SK-N-SH (cell line): ENCODE results near the gene PEX10. TPM values are rescaled to one million over a fixed set of nuclear protein-coding genes. Genes with fewer than 3 reads are reported as not detected.

Experiments used
- CTCF ChIA-PET: fragments of 300-600, 350-600 bp; formaldehyde crosslinking; extraction: SDS; loops from one replicate; lab custom pipeline; 2021; lab: Yijun Ruan, JAX
- POLR2A ChIA-PET: fragments of 350-600 bp; sonication (Branson Sonifier 250); formaldehyde crosslinking; extraction: SDS; loops from one replicate; lab custom pipeline; 2020; ENCODE audit warnings: antibody characterized with exemption, inconsistent platforms; lab: Yijun Ruan, JAX
- DNase-seq: peaks from one replicate; pipeline ENCODE4 v3.0.0; 2012
- H2AFZ ChIP-seq: fragments of 200-600 bp; sonication (generic); 2 replicates; pipeline ENCODE4 v1.8.1; 2016; ENCODE audit warnings: antibody characterized with exemption, mild to moderate bottlenecking, low read depth
- H3F3A ChIP-seq: fragments of 200-600 bp; sonication (generic); replicated peaks from 2 replicates; pipeline ENCODE3; 2016; ENCODE audit warnings: antibody characterized with exemption, mild to moderate bottlenecking; ENCODE audit not compliant: insufficient read depth
- H3K27ac ChIP-seq, 2 experiments: fragments of 200-500 bp in 1 of 2; fragments of 200-600 bp in 1 of 2; sonication (Bioruptor generic) in 1 of 2; sonication (generic), shearing (Covaris generic) in 1 of 2; 2 replicates each; pipeline versions ENCODE4 v1.5.1 to v1.6.1; 2014 to 2016; ENCODE audit warnings: low read depth in 2 of 2, inconsistent platforms in 1 of 2, low read length in 1 of 2, mild to moderate bottlenecking in 1 of 2, mixed read lengths in 1 of 2
- H3K27me3 ChIP-seq: fragments of 200-600 bp; sonication (generic), shearing (Covaris generic); 2 replicates; pipeline ENCODE4 v1.6.1; 2016; ENCODE audit warnings: mixed run types; ENCODE audit not compliant: insufficient read depth
- H3K36me3 ChIP-seq, 2 experiments: fragments of 200-500 bp in 1 of 2; fragments of 200-600 bp in 1 of 2; sonication (Bioruptor generic) in 1 of 2; sonication (generic) in 1 of 2; replicated peaks in 1 of 2; 2 replicates each; pipeline versions ENCODE3 to v1.5.1; 2014 to 2016; ENCODE audit warnings: low read length in 1 of 2, mild to moderate bottlenecking in 1 of 2; ENCODE audit not compliant: insufficient read depth in 2 of 2, control insufficient read depth in 1 of 2
- H3K4me1 ChIP-seq, 2 experiments: fragments of 200-500 bp in 1 of 2; fragments of 200-600 bp in 1 of 2; sonication (Bioruptor generic) in 1 of 2; sonication (generic), shearing (Covaris generic) in 1 of 2; 2 replicates each; pipeline versions ENCODE4 v1.5.1 to v1.6.1; 2014 to 2016; ENCODE audit warnings: low read depth in 1 of 2, low read length in 1 of 2, mixed run types in 1 of 2; ENCODE audit not compliant: insufficient read depth in 2 of 2, control insufficient read depth in 1 of 2
- H3K4me2 ChIP-seq: fragments of 200-600 bp; sonication (generic), shearing (Covaris generic); 2 replicates; pipeline ENCODE4 v1.6.1; 2017; ENCODE audit warnings: mixed run types
- H3K4me3 ChIP-seq, 2 experiments: fragments of 200-500 bp in 1 of 2; fragments of 200-600 bp in 1 of 2; sonication (Bioruptor generic) in 1 of 2; sonication (generic), shearing (Covaris generic) in 1 of 2; 2 replicates each; pipeline versions ENCODE4 v1.5.1 to v1.8.1; 2014 to 2016; ENCODE audit warnings: low read depth in 2 of 2, inconsistent platforms in 1 of 2, low read length in 1 of 2, mild to moderate bottlenecking in 1 of 2, mixed read lengths in 1 of 2, moderate library complexity in 1 of 2
- H3K79me2 ChIP-seq: fragments of 200-600 bp; sonication (generic); 2 replicates; pipeline ENCODE4 v1.8.1; 2017; ENCODE audit warnings: mild to moderate bottlenecking; ENCODE audit not compliant: insufficient read depth
- H3K9ac ChIP-seq: fragments of 200-600 bp; sonication (generic); 2 replicates; pipeline ENCODE4 v1.6.1; 2017; ENCODE audit warnings: mixed run types
- H3K9me2 ChIP-seq: fragments of 200-600 bp; sonication (generic); 2 replicates; pipeline ENCODE4 v1.6.1; 2017; ENCODE audit warnings: mixed run types
- H3K9me3 ChIP-seq: fragments of 200-600 bp; sonication (generic); 2 replicates; pipeline ENCODE4 v1.6.1; 2017; ENCODE audit warnings: mixed run types, mild to moderate bottlenecking, moderate library complexity
- H4K20me1 ChIP-seq: fragments of 200-600 bp; sonication (generic); 2 replicates; pipeline ENCODE4 v1.6.1; 2017; ENCODE audit warnings: mild to moderate bottlenecking, mixed run types; ENCODE audit not compliant: insufficient read depth
- ELF1 ChIP-seq: IDR thresholded peaks from 2 replicates; pipeline ENCODE4 v1.4.0; 2012
- EP300 ChIP-seq, 2 experiments: IDR thresholded peaks; 2 replicates each; pipeline versions ENCODE4 v1.4.0 to v1.6.1; 2012; ENCODE audit warnings: borderline replicate concordance in 1 of 2, low read depth in 1 of 2, low read length in 1 of 2
- EZH2phosphoT487 ChIP-seq: fragments of 200-600 bp; sonication (generic); IDR thresholded peaks from 2 replicates; pipeline ENCODE4 v1.6.1; 2017; ENCODE audit warnings: low read depth, mixed run types, mild to moderate bottlenecking, antibody characterized with exemption, moderate library complexity, borderline replicate concordance
- FOSL2 ChIP-seq: IDR thresholded peaks from 2 replicates; pipeline ENCODE4 v1.4.0; 2012; ENCODE audit warnings: low read depth, mild to moderate bottlenecking, moderate library complexity, borderline replicate concordance
- IRF3 ChIP-seq: fragments of 150-350 bp; IDR thresholded peaks from 2 replicates; pipeline ENCODE4 v1.6.1; 2016; ENCODE audit warnings: mild to moderate bottlenecking, low read depth, low read length
- MAX ChIP-seq: IDR thresholded peaks from 2 replicates; pipeline ENCODE4 v1.4.0; 2012; ENCODE audit warnings: low read depth
- NFIC ChIP-seq: IDR thresholded peaks from 2 replicates; pipeline ENCODE4 v1.4.0; 2012; ENCODE audit warnings: borderline replicate concordance
- NRF1 ChIP-seq: IDR thresholded peaks from 2 replicates; pipeline ENCODE4 v1.6.1; 2012; ENCODE audit warnings: low read depth, mild to moderate bottlenecking, low read length
- POLR2AphosphoS5 ChIP-seq: IDR thresholded peaks from 2 replicates; pipeline ENCODE4 v1.6.1; 2012; ENCODE audit warnings: low read depth, low read length
- RAD21 ChIP-seq: IDR thresholded peaks from 2 replicates; pipeline ENCODE4 v1.6.1; 2012; ENCODE audit warnings: mild to moderate bottlenecking, low read length
- RFX5 ChIP-seq: IDR thresholded peaks from 2 replicates; pipeline ENCODE4 v1.6.1; 2012; ENCODE audit warnings: mild to moderate bottlenecking, improper control_type of control experiment, low read length
- TAF1 ChIP-seq: IDR thresholded peaks from 2 replicates; pipeline ENCODE4 v1.6.1; 2012; ENCODE audit warnings: low read depth, mild to moderate bottlenecking, low read length, moderate library complexity, borderline replicate concordance
- USF1 ChIP-seq: IDR thresholded peaks from 2 replicates; pipeline ENCODE4 v1.4.0; 2012; ENCODE audit warnings: low read depth, borderline replicate concordance
- ZBTB33 ChIP-seq: IDR thresholded peaks from 2 replicates; pipeline ENCODE4 v1.4.0; 2012; ENCODE audit warnings: low read depth, borderline replicate concordance
- WGBS: methylation state at CpG from one replicate; pipeline ENCODE4 v1.1.6; 2017; ENCODE audit warnings: low lambda C conversion rate; 5-methylcytosine and 5-hydroxymethylcytosine counted together
- polyA plus RNA-seq, 3 experiments: library from polyadenylated mRNA; depleted of rRNA; stranded (reverse); fragments of >200 nt; gene quantifications; 2 replicates each; pipeline ENCODE4 v1.2.3, GENCODE V29; 2012
- TF ChIP-seq, protein P1 (sequence below): IDR thresholded peaks from 2 replicates; pipeline ENCODE4; 2012
- TF ChIP-seq, protein P2 (sequence below): fragments of 150-350 bp; IDR thresholded peaks from 2 replicates; pipeline ENCODE4 v1.6.1; 2017; ENCODE audit warnings: antibody characterized with exemption, low read length, low read depth, borderline replicate concordance

The PEX10 gene
- polyA plus RNA-seq, 1 of the 3 experiments (the other 2 are of a cell fraction), result 28.6 TPM

DNA sequence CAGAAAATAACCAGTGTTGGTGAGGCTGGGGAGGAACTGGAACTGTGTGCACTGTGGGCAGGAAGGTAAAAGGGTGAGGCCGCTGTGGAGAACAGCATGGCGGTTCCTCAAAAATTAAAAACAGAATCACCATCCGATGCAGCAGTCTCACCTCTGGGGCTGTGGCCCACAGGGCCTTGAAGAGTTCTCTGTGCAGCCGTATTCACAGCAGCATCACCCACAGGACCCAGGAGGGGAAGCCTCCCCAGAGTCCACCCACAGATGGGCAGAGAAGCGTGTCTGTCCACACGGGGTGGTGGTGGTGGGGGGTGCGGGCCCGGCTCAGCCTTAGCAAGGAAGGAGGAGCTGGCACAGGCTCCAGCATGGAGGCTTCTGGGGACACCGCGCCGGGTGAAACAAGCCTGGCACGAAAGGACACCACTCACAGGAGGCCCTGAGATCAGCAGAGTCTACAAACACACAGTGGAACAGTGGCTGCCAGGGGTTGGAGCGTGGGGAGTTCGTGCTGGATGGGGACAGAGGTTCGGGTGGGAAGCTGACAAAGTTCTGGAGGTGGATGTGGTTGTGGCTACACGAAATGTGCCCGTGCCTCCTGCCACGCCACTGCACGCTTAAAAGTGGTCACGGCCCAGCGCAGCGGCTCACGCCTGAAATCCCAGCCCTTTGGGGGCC, 32.5 kb downstream of the PEX10 start:
- WGBS, result 91% methylated on average over 19 of the region's 23 CpGs
- no peak for DNase-seq
- Histone ChIP-seq H3K27ac (no peak overlapping the region), H4K20me1 (no peaks in the 10 kb centered on the region), H3K9me2 (no peaks in the 10 kb centered on the region), H3K4me1 (peaks cover 0 to 6% of the 10 kb centered on the region in 2 experiments; a peak in 1 of 4 replicates), H3K9ac (no peak overlapping the region), H3K36me3 (no peaks in the 10 kb centered on the region), H3K27me3 (no peaks in the 10 kb centered on the region), H3K79me2 (no peaks in the 10 kb centered on the region), H3K4me3 (no peak overlapping the region), H2AFZ (no peak overlapping the region), H3K4me2 (no peak overlapping the region), H3K9me3 (no peaks in the 10 kb centered on the region), H3F3A (no peaks in the 10 kb centered on the region)
- TF ChIP-seq MAX (no peak), ELF1 (no peak), RAD21 (no peak), TAF1 (no peak), POLR2AphosphoS5 (no peak), ZBTB33 (no peak), IRF3 (no peak), EP300 (IDR thresholded peaks at IDR 0.05; ENCODE audit: borderline replicate concordance in 1 of 2, low read depth in 1 of 2, low read length in 1 of 2) (no peak)
- TF ChIP-seq, protein P1, sequence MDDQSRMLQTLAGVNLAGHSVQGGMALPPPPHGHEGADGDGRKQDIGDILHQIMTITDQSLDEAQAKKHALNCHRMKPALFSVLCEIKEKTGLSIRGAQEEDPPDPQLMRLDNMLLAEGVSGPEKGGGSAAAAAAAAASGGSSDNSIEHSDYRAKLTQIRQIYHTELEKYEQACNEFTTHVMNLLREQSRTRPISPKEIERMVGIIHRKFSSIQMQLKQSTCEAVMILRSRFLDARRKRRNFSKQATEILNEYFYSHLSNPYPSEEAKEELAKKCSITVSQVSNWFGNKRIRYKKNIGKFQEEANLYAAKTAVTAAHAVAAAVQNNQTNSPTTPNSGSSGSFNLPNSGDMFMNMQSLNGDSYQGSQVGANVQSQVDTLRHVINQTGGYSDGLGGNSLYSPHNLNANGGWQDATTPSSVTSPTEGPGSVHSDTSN, result no peak
- POLR2A ChIA-PET, result interaction anchor here (0.9 to 2.8 kb wide), 2 partner anchors 184 to 185 kb away, joined by 3 to 35 read pairs; partner anchors contain the start of gene FAAP20
- CTCF ChIA-PET, result interaction anchor here (0.8 to 10.7 kb wide), 4 partner anchors 54 to 180 kb away, joined by 3 to 292 read pairs (median 25); partner anchors contain the start of genes FAAP20 and SKI

GRCh38 chr1:2378956-2379732, 33.2 kb downstream of the PEX10 start:
- no peak overlapping the region for H3K9ac ChIP-seq
- ChIA-PET POLR2A (interaction anchor here (0.9 kb wide), 1 partner anchor 184 kb away, joined by 3 read pairs; the partner anchor contains the start of gene FAAP20), CTCF (interaction anchor here (0.8 to 10.7 kb wide), 5 partner anchors 53 to 205 kb away, joined by 3 to 292 read pairs (median 3); partner anchors contain the start of gene FAAP20)
- no peaks in the 10 kb centered on the region for H4K20me1 ChIP-seq
- DNase-seq, result no peak
- H3K36me3 ChIP-seq, result no peaks in the 10 kb centered on the region
- no peaks in the 10 kb centered on the region for H3K27me3 ChIP-seq
- no peak overlapping the region for H3K4me2 ChIP-seq
- no peaks in the 10 kb centered on the region for H3K79me2 ChIP-seq
- no peak overlapping the region for H3K4me3 ChIP-seq
- no peaks in the 10 kb centered on the region for H3K9me3 ChIP-seq
- 86% methylated on average over 18 of the region's 18 CpGs for WGBS
- H3K4me1 ChIP-seq, result peaks cover 0 to 6% of the 10 kb centered on the region in 2 experiments; a peak in 1 of 4 replicates
- no peak overlapping the region for H3K27ac ChIP-seq
- H3F3A ChIP-seq, result no peaks in the 10 kb centered on the region
- no peaks in the 10 kb centered on the region for H3K9me2 ChIP-seq
- no peak overlapping the region for H2AFZ ChIP-seq
- TF ChIP-seq NFIC (no peak), EZH2phosphoT487 (no peak), TAF1 (no peak), IRF3 (no peak), NRF1 (no peak), RFX5 (no peak), USF1 (no peak), FOSL2 (no peak)
- TF ChIP-seq, protein P2, sequence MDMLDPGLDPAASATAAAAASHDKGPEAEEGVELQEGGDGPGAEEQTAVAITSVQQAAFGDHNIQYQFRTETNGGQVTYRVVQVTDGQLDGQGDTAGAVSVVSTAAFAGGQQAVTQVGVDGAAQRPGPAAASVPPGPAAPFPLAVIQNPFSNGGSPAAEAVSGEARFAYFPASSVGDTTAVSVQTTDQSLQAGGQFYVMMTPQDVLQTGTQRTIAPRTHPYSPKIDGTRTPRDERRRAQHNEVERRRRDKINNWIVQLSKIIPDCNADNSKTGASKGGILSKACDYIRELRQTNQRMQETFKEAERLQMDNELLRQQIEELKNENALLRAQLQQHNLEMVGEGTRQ, result no peak
